HFFc6 (cell line): ENCODE results near the gene ST14. TPM values are rescaled to one million over a fixed set of nuclear protein-coding genes. Genes with fewer than 3 reads are reported as not detected.

Experiments
- DNase-seq: peaks from one replicate; pipeline ENCODE4 v3.0.0-alpha.2; 2018
- H3K27ac Mint-ChIP-seq: 2 replicates; pipeline ENCODE4 v1.8.0; 2020; ENCODE audit warnings: mild to moderate bottlenecking, mixed read lengths
- H3K27me3 Mint-ChIP-seq: 2 replicates; pipeline ENCODE4 v1.8.0; 2021; ENCODE audit warnings: mild to moderate bottlenecking, moderate library complexity, mixed read lengths; ENCODE audit not compliant: insufficient read depth
- H3K36me3 Mint-ChIP-seq: 2 replicates; pipeline ENCODE4 v1.8.0; 2021; ENCODE audit warnings: low read depth, mixed read lengths
- H3K4me1 Mint-ChIP-seq: 2 replicates; pipeline ENCODE4 v1.8.0; 2020; ENCODE audit warnings: low read depth, mixed read lengths
- H3K4me3 Mint-ChIP-seq: 2 replicates; pipeline ENCODE4 v1.8.0; 2020; ENCODE audit warnings: mild to moderate bottlenecking, moderate library complexity, mixed read lengths
- H3K9me3 Mint-ChIP-seq: 2 replicates; pipeline ENCODE4 v1.8.0; 2020; ENCODE audit warnings: mild to moderate bottlenecking, mixed read lengths
- total RNA-seq, 6 experiments: library from RNA; stranded (reverse); fragmentation: NEBNext Ultra II Directional; extraction: Animal tissue kit (Norgen Biotek cat#: 25700); gene quantifications; 2 replicates in 1 of 6; 3 replicates in 5 of 6; pipeline ENCODE4 v1.2.3, GENCODE V29; 2021
- TF ChIP-seq, protein P1 (sequence below): fragments of 200-600 bp; sonication (generic); IDR thresholded peaks from 2 replicates; pipeline ENCODE4 v1.5.0; 2021; ENCODE audit warnings: antibody characterized with exemption, mild to moderate bottlenecking

Gene ST14
- total RNA-seq, 6 experiments from 2014 or later, result not detected

DNA sequence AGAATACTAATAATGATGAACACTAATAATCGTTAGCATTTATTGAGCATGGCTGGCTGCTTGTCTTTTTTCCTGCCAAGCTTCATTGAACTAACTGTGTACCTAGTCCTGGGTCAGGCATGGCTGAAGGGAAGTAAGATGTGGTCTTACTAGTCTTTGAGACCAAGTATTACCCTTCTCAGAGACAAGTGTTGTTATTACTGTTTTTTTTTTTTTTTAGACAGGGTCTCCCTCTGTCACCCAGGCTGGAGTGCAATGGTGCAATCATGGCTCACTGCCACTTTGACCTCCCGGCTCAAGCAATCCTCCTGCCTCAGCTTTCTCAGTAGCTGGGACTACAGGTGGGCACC is 4.6 kb downstream of the ST14 start:
- Mint-ChIP-seq H3K27ac (no peak overlapping the region), H3K9me3 (no peaks in the 10 kb centered on the region), H3K27me3 (peaks cover 35% of the 10 kb centered on the region), H3K36me3 (no peaks in the 10 kb centered on the region), H3K4me1 (peaks cover 32% of the 10 kb centered on the region), H3K4me3 (no peak overlapping the region)
- TF ChIP-seq, protein P1, sequence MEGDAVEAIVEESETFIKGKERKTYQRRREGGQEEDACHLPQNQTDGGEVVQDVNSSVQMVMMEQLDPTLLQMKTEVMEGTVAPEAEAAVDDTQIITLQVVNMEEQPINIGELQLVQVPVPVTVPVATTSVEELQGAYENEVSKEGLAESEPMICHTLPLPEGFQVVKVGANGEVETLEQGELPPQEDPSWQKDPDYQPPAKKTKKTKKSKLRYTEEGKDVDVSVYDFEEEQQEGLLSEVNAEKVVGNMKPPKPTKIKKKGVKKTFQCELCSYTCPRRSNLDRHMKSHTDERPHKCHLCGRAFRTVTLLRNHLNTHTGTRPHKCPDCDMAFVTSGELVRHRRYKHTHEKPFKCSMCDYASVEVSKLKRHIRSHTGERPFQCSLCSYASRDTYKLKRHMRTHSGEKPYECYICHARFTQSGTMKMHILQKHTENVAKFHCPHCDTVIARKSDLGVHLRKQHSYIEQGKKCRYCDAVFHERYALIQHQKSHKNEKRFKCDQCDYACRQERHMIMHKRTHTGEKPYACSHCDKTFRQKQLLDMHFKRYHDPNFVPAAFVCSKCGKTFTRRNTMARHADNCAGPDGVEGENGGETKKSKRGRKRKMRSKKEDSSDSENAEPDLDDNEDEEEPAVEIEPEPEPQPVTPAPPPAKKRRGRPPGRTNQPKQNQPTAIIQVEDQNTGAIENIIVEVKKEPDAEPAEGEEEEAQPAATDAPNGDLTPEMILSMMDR, result no peak
- no peak for DNase-seq

DNA sequence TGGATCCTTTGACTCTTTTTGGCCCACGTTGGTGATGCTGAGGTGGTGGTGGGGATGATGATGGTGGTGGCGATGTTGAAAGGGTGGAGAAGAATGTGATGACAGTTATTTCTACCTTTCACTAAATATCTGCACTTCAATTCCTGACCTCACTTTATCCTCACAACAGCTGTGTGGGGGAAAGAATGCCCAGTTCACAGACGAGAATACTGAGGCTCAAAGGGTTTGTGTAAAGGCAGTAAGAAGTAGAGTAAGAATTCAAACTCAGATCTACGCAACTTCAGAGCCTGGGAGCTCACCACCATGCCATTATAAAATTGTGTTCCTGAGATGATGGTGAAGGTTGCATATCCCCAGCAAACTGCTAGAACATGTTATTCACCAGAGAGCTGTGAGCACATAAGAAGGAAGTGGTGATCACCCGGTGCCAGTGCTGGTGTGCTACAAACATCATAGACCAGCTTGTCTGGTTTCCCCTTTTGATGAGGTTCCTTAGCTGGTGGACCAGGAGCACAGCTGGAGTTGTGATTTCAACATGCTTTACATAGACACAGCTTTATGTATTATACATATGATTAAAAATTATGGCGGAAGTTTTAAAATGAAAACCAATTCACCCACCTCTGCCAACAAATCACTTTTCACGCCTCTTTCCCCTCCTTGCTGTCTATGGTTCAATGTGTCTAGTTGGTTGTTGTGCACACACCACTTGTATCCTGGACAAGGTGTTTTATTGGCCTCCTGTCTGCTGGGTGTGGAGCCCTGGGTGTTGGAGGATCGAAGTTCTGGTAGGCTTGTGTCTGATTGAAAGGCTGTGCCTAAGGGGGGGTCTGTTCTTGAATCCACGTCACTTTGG is 6.2 kb downstream of the ST14 start:
- Mint-ChIP-seq H3K27ac (peak overlapping the region; percentile 45), H3K36me3 (no peaks in the 10 kb centered on the region), H3K4me3 (no peak overlapping the region), H3K9me3 (no peaks in the 10 kb centered on the region), H3K4me1 (peaks cover 40% of the 10 kb centered on the region), H3K27me3 (peaks cover 38% of the 10 kb centered on the region)
- DNase-seq, result no peak
- TF ChIP-seq, protein P1, result no peak

DNA sequence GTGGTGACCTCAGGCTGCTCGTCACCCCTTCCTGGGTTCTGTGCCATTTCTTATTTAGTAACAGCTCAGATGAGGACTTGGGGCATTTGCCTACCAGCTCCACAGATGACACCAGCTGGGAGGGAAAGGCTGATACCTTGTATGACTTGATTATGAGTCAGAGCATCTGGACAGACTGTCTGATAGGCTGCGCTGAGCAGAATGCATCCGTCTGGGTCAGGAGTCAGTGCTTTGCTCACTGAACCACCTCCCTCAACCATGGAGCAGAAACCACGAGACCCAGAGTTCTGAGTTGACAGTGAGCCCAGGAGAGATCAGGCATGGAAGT is 6.8 kb downstream of the ST14 start:
- TF ChIP-seq, protein P1, result no peak
- H3K4me1 Mint-ChIP-seq, result peaks cover 40% of the 10 kb centered on the region
- no peaks in the 10 kb centered on the region for H3K9me3 Mint-ChIP-seq
- no peaks in the 10 kb centered on the region for H3K36me3 Mint-ChIP-seq
- DNase-seq, result peak; percentile 91
- peak overlapping the region; percentile 45; the same call in 1 of the 2 replicates for H3K27ac Mint-ChIP-seq
- H3K27me3 Mint-ChIP-seq, result peaks cover 35% of the 10 kb centered on the region
- no peak overlapping the region for H3K4me3 Mint-ChIP-seq

DNA sequence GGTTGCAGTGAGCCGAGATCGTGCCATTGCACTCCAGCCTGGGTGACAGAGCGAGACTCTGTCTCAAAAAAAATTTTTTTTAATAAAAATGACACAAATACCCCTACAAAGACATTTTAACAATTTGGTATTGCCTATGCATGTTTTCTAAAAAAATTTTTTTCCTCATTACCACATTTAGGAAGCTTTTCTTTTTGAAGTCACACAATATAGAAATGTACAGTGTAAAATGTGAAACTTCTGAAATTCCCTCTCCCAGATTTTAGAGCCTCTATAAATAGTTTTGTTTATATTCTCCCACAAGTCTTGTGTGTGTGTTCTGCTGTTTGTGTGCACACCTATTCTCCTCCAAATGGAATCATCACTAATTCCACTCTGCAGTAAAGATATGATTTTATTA is 7.6 kb downstream of the ST14 start:
- H3K27ac Mint-ChIP-seq, result no peak overlapping the region

DNA sequence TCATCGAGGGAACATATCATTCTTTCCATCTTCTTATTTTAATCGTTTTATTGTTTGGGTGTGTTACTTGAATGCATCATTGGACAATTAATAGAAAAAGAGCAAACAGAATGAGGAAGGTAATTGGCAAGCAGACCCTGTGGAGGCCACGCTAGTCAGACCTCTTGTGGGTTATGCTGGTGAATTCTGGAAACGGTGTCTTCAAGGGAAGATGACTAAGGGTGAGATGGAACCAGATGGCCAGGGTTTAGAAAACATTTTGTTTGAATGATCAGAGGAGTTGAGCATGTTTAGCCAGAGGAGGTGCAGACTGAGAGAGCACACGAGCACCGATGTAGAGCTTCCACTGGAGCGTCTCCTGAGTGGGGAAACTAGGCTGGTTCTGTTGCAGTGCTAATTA is 8.5 kb downstream of the ST14 start:
- Mint-ChIP-seq H3K27me3 (peaks cover 24% of the 10 kb centered on the region), H3K4me3 (no peak overlapping the region), H3K36me3 (no peaks in the 10 kb centered on the region), H3K4me1 (peaks cover 40% of the 10 kb centered on the region), H3K9me3 (no peaks in the 10 kb centered on the region), H3K27ac (no peak overlapping the region)
- peak; percentile 46 for DNase-seq
- TF ChIP-seq, protein P1, result no peak

More for the DNA sequence above, 7.6 kb downstream of the ST14 start:
- TF ChIP-seq, protein P1, result no peak
- Mint-ChIP-seq H3K9me3 (no peaks in the 10 kb centered on the region), H3K36me3 (no peaks in the 10 kb centered on the region), H3K4me1 (peaks cover 40% of the 10 kb centered on the region), H3K27me3 (peaks cover 31% of the 10 kb centered on the region), H3K4me3 (no peak overlapping the region)
- no peak for DNase-seq
